GM12878 (cell line): ENCODE results near the gene NRXN3. TPM values are rescaled to one million over a fixed set of nuclear protein-coding genes. Genes with fewer than 3 reads are reported as not detected.

Experiments
- ATAC-seq: fragments of 200-7000 bp; cut with Tn5 transposase; 3 replicates; pipeline ENCODE4 v1.9.1; 2020; ENCODE audit warnings: mild to moderate bottlenecking, moderate library complexity
- BruUV-seq: library from RNA; stranded (reverse); fragments of 400-500 nt; replicated peaks from 2 replicates; lab custom pipeline; 2021; lab: Mats Ljungman, UMichigan
- CTCF ChIA-PET: fragments of 300-600 bp; sonication (Branson Sonifier 250); formaldehyde crosslinking; extraction: SDS; loops from one replicate; lab custom pipeline; 2021; ENCODE audit warnings: inconsistent platforms; lab: Yijun Ruan, JAX
- POLR2A ChIA-PET: fragments of 350-600 bp; formaldehyde crosslinking; extraction: SDS; loops from one replicate; lab custom pipeline; 2021; ENCODE audit warnings: inconsistent platforms; lab: Charles Lee
- RAD21 ChIA-PET: fragments of 300-600 bp; sonication (Branson Sonifier 250); formaldehyde crosslinking; loops from one replicate; lab custom pipeline; 2023; ENCODE audit warnings: antibody characterized with exemption; ENCODE audit not compliant: unreplicated experiment; lab: Charles Lee
- SMC1A ChIA-PET: fragments of 300-600 bp; sonication (Branson Sonifier 250); formaldehyde crosslinking; loops from one replicate; lab custom pipeline; 2023; ENCODE audit not compliant: unreplicated experiment, uncharacterized antibody; lab: Charles Lee
- DNase-seq: peaks from one replicate; pipeline ENCODE4 v3.0.0-alpha.2; 2011; ENCODE audit warnings: low read depth, low spot score
- FAIRE-seq: peaks from 3 replicates; lab custom pipeline; 2011; peaks lifted over from hg19 to GRCh38; lab: Jason Lieb, UNC
- H2AFZ ChIP-seq: 2 replicates; pipeline ENCODE4 v1.6.0; 2011; ENCODE audit warnings: low read depth, low read length, control low read depth; ENCODE audit not compliant: control insufficient read depth
- H3K27ac ChIP-seq: 2 replicates; pipeline ENCODE4 v1.5.1; 2011; ENCODE audit warnings: control low read depth; ENCODE audit not compliant: control insufficient read depth, insufficient read depth
- H3K27me3 ChIP-seq, 2 experiments: replicated peaks in 1 of 2; 2 replicates each; pipeline versions ENCODE4 v1.6.0 to v1.6.1; 2011; ENCODE audit warnings: low read length in 1 of 2; ENCODE audit not compliant: control insufficient read depth in 2 of 2, insufficient read depth in 2 of 2
- H3K36me3 ChIP-seq, 2 experiments: 2 replicates each; pipeline ENCODE4 v1.5.1; 2011; ENCODE audit warnings: low read length in 1 of 2; ENCODE audit not compliant: control insufficient read depth in 2 of 2, insufficient read depth in 2 of 2
- H3K4me1 ChIP-seq: 2 replicates; pipeline ENCODE4 v1.6.1; 2011; ENCODE audit warnings: mild to moderate bottlenecking, low read length, moderate library complexity, mixed read lengths; ENCODE audit not compliant: control insufficient read depth, insufficient read depth
- H3K4me2 ChIP-seq: 2 replicates; pipeline ENCODE4 v1.6.0; 2011; ENCODE audit warnings: control low read depth; ENCODE audit not compliant: control insufficient read depth, insufficient read depth
- H3K4me3 ChIP-seq: fragments of 200-600 bp; sonication (generic); 2 replicates; pipeline ENCODE4 v1.5.1; 2016
- H3K79me2 ChIP-seq: 2 replicates; pipeline ENCODE4 v1.6.0; 2011; ENCODE audit warnings: low read length; ENCODE audit not compliant: control insufficient read depth, insufficient read depth
- H3K9ac ChIP-seq: 2 replicates; pipeline ENCODE4 v1.8.0; 2011; ENCODE audit warnings: low read length, control low read depth, mixed read lengths; ENCODE audit not compliant: control insufficient read depth, insufficient read depth
- H3K9me3 ChIP-seq: replicated peaks from 3 replicates; pipeline ENCODE4 v1.5.1; 2011; ENCODE audit warnings: mild to moderate bottlenecking, low read length; ENCODE audit not compliant: control insufficient read depth, insufficient read depth
- H4K20me1 ChIP-seq: 2 replicates; pipeline ENCODE4 v1.6.0; 2011; ENCODE audit not compliant: control insufficient read depth, insufficient read depth
- CHD4 ChIP-seq: fragments of 200-600 bp; sonication (generic); IDR thresholded peaks from 2 replicates; pipeline ENCODE4 v1.6.1; 2016; ENCODE audit warnings: mild to moderate bottlenecking
- CTCF ChIP-seq, 3 experiments: IDR thresholded peaks in 2 of 3; conservative IDR thresholded peaks in 1 of 3; 2 replicates each; pipeline ENCODE4 v1.5.1; 2011; ENCODE audit warnings: low read depth in 3 of 3, low read length in 3 of 3, mild to moderate bottlenecking in 3 of 3, control low read depth in 2 of 3, moderate library complexity in 2 of 3, inconsistent platforms in 1 of 3, mixed read lengths in 1 of 3; ENCODE audit not compliant: control insufficient read depth in 2 of 3, insufficient read depth in 1 of 3; ENCODE audit errors: extremely low read depth in 1 of 3
- ETV6 ChIP-seq, 2 experiments: fragments of 450-650 bp in 1 of 2; IDR thresholded peaks in 1 of 2; conservative IDR thresholded peaks in 1 of 2; 2 replicates each; pipeline ENCODE4 v1.6.1; 2014; ENCODE audit warnings: antibody characterized with exemption in 1 of 2, borderline replicate concordance in 1 of 2, low read depth in 1 of 2, mild to moderate bottlenecking in 1 of 2, moderate library complexity in 1 of 2
- HDAC6 ChIP-seq: fragments of 200-600 bp; sonication (generic); IDR thresholded peaks from one replicate; pipeline ENCODE4 v1.8.0; 2017; ENCODE audit warnings: antibody characterized with exemption; ENCODE audit not compliant: unreplicated experiment
- HSF1 ChIP-seq: fragments of 150-350 bp; IDR thresholded peaks from 2 replicates; pipeline ENCODE4 v1.6.1; 2014; ENCODE audit warnings: mild to moderate bottlenecking, low read depth, low read length
- MAX ChIP-seq: IDR thresholded peaks from 2 replicates; pipeline ENCODE4 v1.6.1; 2012; ENCODE audit warnings: low read depth, low read length, improper control_type of control experiment
- MTA2 ChIP-seq: fragments of 450-650 bp; IDR thresholded peaks from 2 replicates; pipeline ENCODE4 v1.6.1; 2016; ENCODE audit warnings: low read depth, mild to moderate bottlenecking, moderate library complexity
- NKRF ChIP-seq: fragments of 450-650 bp; conservative IDR thresholded peaks from 2 replicates; pipeline ENCODE4 v1.6.1; 2017; ENCODE audit warnings: mild to moderate bottlenecking, moderate library complexity
- NR2F1 ChIP-seq: fragments of 450-650 bp; conservative IDR thresholded peaks from 2 replicates; pipeline ENCODE4 v1.6.1; 2017; ENCODE audit warnings: mild to moderate bottlenecking
- PRDM15 ChIP-seq: fragments of 450-650 bp; formaldehyde crosslinking; IDR thresholded peaks from 2 replicates; pipeline ENCODE4 v1.4.0; 2020; ENCODE audit warnings: mild to moderate bottlenecking, moderate library complexity
- RCOR1 ChIP-seq: conservative IDR thresholded peaks from 2 replicates; pipeline ENCODE4 v1.6.1; 2012; ENCODE audit warnings: low read depth, low read length, improper control_type of control experiment
- TAF1 ChIP-seq: IDR thresholded peaks from 2 replicates; pipeline ENCODE4 v1.6.1; 2011; ENCODE audit warnings: mild to moderate bottlenecking, low read depth, low read length, borderline replicate concordance
- TBL1XR1 ChIP-seq: IDR thresholded peaks from 2 replicates; pipeline ENCODE4 v1.6.1; 2012; ENCODE audit warnings: low read depth, low read length, improper control_type of control experiment
- TCF7 ChIP-seq: IDR thresholded peaks from 2 replicates; pipeline ENCODE4 v1.6.1; 2014; ENCODE audit warnings: antibody characterized with exemption, borderline replicate concordance
- ZNF207 ChIP-seq: fragments of 450-650 bp; IDR thresholded peaks from 2 replicates; pipeline ENCODE4 v1.6.1; 2014; ENCODE audit warnings: antibody characterized with exemption, mild to moderate bottlenecking, borderline replicate concordance
- WGBS: methylation state at CpG from one replicate; pipeline ENCODE4 v1.1.6; 2016; ENCODE audit warnings: low lambda C conversion rate; ENCODE audit not compliant: insufficient replicate concordance, insufficient coverage; ENCODE audit errors: missing lambda C conversion rate; 5-methylcytosine and 5-hydroxymethylcytosine counted together
- in situ Hi-C: fragments of 300-500 bp; cut with MboI; formaldehyde crosslinking; loops from 9 replicates; pipeline ENCODE4 v1.14.3; 2018; ENCODE audit warnings: mixed read lengths
- intact Hi-C: fragments of 100-400 bp; cut with micrococcal nuclease; formaldehyde crosslinking; loops from one replicate; pipeline ENCODE4 v1.14.2; 2022; ENCODE audit not compliant: unreplicated experiment
- polyA plus RNA-seq, 11 experiments: library from polyadenylated mRNA; depleted of rRNA in 4 of 11; unstranded in 6 of 11; stranded (reverse) in 5 of 11; fragments of >200 nt; fragmentation: Nextera tagmentation in 4 of 11; fragmentation: Illumina TruSeq in 1 of 11; extraction: Ambion mirVana in 4 of 11; extraction: Trizol in 1 of 11; gene quantifications; 1 replicate in 1 of 11; 2 replicates in 10 of 11; pipeline versions ENCODE4 v1.2.1 to v1.2.3, GENCODE V29; 2011 to 2016; ENCODE audit warnings: inconsistent platforms in 2 of 11, missing spikeins in 2 of 11, low read depth in 1 of 11
- total RNA-seq, 4 experiments: library from RNA; depleted of rRNA in 3 of 4; stranded (reverse); fragments of >200 nt in 3 of 4; fragmentation: Illumina TruSeq in 1 of 4; extraction: Trizol in 1 of 4; gene quantifications; 2 replicates each; pipeline versions ENCODE4 v1.2.1 to v1.2.3, GENCODE V29; 2013 to 2021

The NRXN3 gene
- total and polyA plus RNA-seq, 10 of the 15 experiments (the other 5 are each of a cell fraction or from before 2014, with no cell fraction given) = 0.52 to 3.3 (median 1.4) TPM

- no peak for FAIRE-seq
- WGBS = 39% methylated on average over 6 of the region's 6 CpGs
- ATAC-seq = no peak
- TF ChIP-seq ETV6 (conservative IDR thresholded peaks at IDR 0.05 in 1 of 2, IDR thresholded peaks at IDR 0.05 in 1 of 2; ENCODE audit: borderline replicate concordance in 1 of 2, low read depth in 1 of 2) (no peak), TAF1 (no peak), PRDM15 (CRISPR knock-in tag) (no peak), TBL1XR1 (no peak), NKRF (no peak), CHD4 (no peak), MAX (no peak), HDAC6 (no peak), HSF1 (no peak), RCOR1 (no peak), NR2F1 (no peak), MTA2 (no peak), TCF7 (no peak), ZNF207 (no peak), CTCF (IDR thresholded peaks at IDR 0.05 in 2 of 3, conservative IDR thresholded peaks at IDR 0.05 in 1 of 3; ENCODE audit: control insufficient read depth in 2 of 3, extremely low read depth in 1 of 3, insufficient read depth in 1 of 3, low read depth in 3 of 3, low read length in 3 of 3) (no peak)
Observed at GRCh38 chr14:78195431-78195830, 25.3 kb downstream of the NRXN3 start.

More at GRCh38 chr14:78195431-78195830, 25.3 kb downstream of the NRXN3 start:
- no peaks in the 10 kb centered on the region for H3K79me2 ChIP-seq
- in situ Hi-C loops = no loop called here
- ChIA-PET RAD21 (no interaction called here), POLR2A (no interaction called here), SMC1A (no interaction called here), CTCF (no interaction called here)
- intact Hi-C loops = no loop called here
- no peak overlapping the region for H3K9ac ChIP-seq
- H3K27me3 ChIP-seq = no peaks in the 10 kb centered on the region; a peak in 1 of 4 replicates
- H3K36me3 ChIP-seq = no peaks in the 10 kb centered on the region
- no peak for DNase-seq
- H2AFZ ChIP-seq = no peak overlapping the region
- H3K9me3 ChIP-seq = no peaks in the 10 kb centered on the region
- H3K27ac ChIP-seq = no peak overlapping the region
- no peaks in the 10 kb centered on the region for H3K4me1 ChIP-seq
- no TSS peak for BruUV-seq
- no peak overlapping the region for H3K4me3 ChIP-seq
- H4K20me1 ChIP-seq = no peaks in the 10 kb centered on the region
- no peak overlapping the region for H3K4me2 ChIP-seq
